Motor neuron (in vitro differentiated cells): Measurements from ENCODE around the gene DDC. TPM values are rescaled to one million over a fixed set of nuclear protein-coding genes. Genes with fewer than 3 reads are reported as not detected.
"Not testable (repeated sequence)": the region's sequence is repeated elsewhere in the genome, so short reads cannot be mapped to it uniquely, and the experiment has no call there.

ENCODE experiments used
- ATAC-seq, 8 experiments: fragments of 200-7000 bp; cut with Tn5 transposase; replicated peaks in 6 of 8; 2 replicates each; pipeline ENCODE4 v1.8.0; 2021; ENCODE audit warnings: mild to moderate bottlenecking in 8 of 8, moderate library complexity in 8 of 8
- H3K27ac ChIP-seq, 2 donors: fragments of 250-450 bp; sonication (Bioruptor Pico); 2 replicates each; pipeline ENCODE4 v1.9.0; 2021; ENCODE audit warnings: antibody characterized with exemption in 2 of 2, mild to moderate bottlenecking in 2 of 2, moderate library complexity in 1 of 2
- H3K4me1 ChIP-seq, 2 donors: fragments of 250-450 bp; sonication (Bioruptor Pico); replicated peaks in 1 of 2; 2 replicates each; pipeline ENCODE4 v1.6.1; 2021; ENCODE audit warnings: antibody characterized with exemption in 2 of 2, mild to moderate bottlenecking in 2 of 2, moderate library complexity in 1 of 2
- H3K4me3 ChIP-seq, 5 donors: fragments of 250-450 bp; sonication (Bioruptor Pico); 2 replicates each; pipeline ENCODE4 v1.9.0; 2021; ENCODE audit warnings: antibody characterized with exemption in 5 of 5, mild to moderate bottlenecking in 5 of 5, moderate library complexity in 4 of 5
- WGBS, 10 experiments: fragments of 450-650 bp; shearing (Covaris generic); methylation state at CpG; one replicate each; pipeline ENCODE4 v1.0.0; 2022; 5-methylcytosine and 5-hydroxymethylcytosine counted together
- in situ Hi-C, 9 experiments: fragments of 400-800 bp; cut with MboI; loops; one replicate each; pipeline ENCODE4 v1.15.0; 2021; ENCODE audit warnings: low sequenced_read_pairs in 9 of 9, low pct_unique_long_range_greater_than_20kb in 2 of 9; ENCODE audit not compliant: unreplicated experiment in 9 of 9
- total RNA-seq, 8 experiments: library from RNA; unstranded; fragments of 300-600 nt; gene quantifications; 2 replicates each; pipeline versions ENCODE4 v1.2.3 to v1.2.4, GENCODE V29; 2022

DDC gene
- total RNA-seq, 8 experiments from 2014 or later = 3.2 to 8.2 (median 4.0) TPM; not detected in 3

GRCh38 chr7:50558294-50559053 lies 6.7 kb downstream of the DDC start:
- H3K4me3 ChIP-seq = no peak overlapping the region
- peaks cover 12 to 45% of the 10 kb centered on the region in 2 donors for H3K4me1 ChIP-seq
- 0 to 86% (median 19%) methylated on average over 1 to 3 of the region's 5 CpGs; no CpG with 5 or more reads in 7 of the 10 experiments for WGBS, 10 experiments
- in situ Hi-C loops = no loop called here
- no peak overlapping the region for H3K27ac ChIP-seq
- peak in 2 of 8 experiments; percentile 30 to 77 for ATAC-seq

GRCh38 chr7:50557099-50557498 lies 8.1 kb downstream of the DDC start:
- no peak for ATAC-seq
- H3K4me1 ChIP-seq = peaks cover 12 to 54% of the 10 kb centered on the region in 2 donors
- no peak overlapping the region for H3K4me3 ChIP-seq
- no peak overlapping the region for H3K27ac ChIP-seq
- WGBS, 10 experiments = 0 to 94% (median 79%) methylated on average over 1 to 2 of the region's 2 CpGs; no CpG with 5 or more reads in 2 of the 10 experiments
- in situ Hi-C loops = no loop called here

GRCh38 chr7:50556247-50556991 lies 8.8 kb downstream of the DDC start:
- in situ Hi-C loops = no loop called here
- no peak for ATAC-seq
- Histone ChIP-seq H3K27ac (no peak overlapping the region), H3K4me3 (no peak overlapping the region), H3K4me1 (peaks cover 17 to 49% of the 10 kb centered on the region in 2 donors)
- 0 to 67% (median 36%) methylated on average over 2 to 8 of the region's 8 CpGs; no CpG with 5 or more reads in 1 of the 10 experiments for WGBS, 10 experiments

DNA sequence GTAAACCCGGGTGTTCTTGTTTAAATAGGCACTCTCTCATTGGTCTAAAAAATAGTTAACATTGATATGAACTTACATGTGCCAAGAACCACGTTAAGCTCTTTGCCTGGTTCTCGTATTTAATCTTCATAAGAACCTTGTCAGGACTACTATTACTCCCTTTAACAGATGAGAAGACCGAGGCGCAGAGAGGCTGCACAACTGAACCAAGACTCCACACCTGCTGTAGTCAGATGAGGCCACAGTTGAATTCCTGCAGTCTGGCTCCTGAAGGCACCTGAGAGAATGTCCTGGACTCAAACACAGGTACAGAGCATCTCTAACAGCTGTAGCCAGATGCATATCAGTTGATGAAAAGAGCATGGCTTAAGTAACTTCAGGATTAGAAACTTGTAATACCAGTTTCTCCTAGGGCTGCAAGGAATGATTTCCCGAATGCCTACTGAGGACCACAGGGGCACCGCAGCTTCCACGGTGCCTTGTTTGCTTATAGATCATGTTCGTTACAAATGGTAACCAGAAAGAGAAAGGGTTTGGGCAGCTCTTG lies 9.5 kb downstream of the DDC start:
- WGBS, 10 experiments = 10 to 99% (median 83%) methylated on average over 1 to 8 of the region's 9 CpGs; no CpG with 5 or more reads in 2 of the 10 experiments
- Histone ChIP-seq H3K27ac (no peak overlapping the region), H3K4me1 (peaks cover 16 to 43% of the 10 kb centered on the region in 2 donors), H3K4me3 (no peak overlapping the region)
- in situ Hi-C loops = no loop called here
- no peak for ATAC-seq

- H3K4me1 ChIP-seq = peaks cover 15 to 38% of the 10 kb centered on the region in 2 donors
- in situ Hi-C loops = no loop called here
- 30 to 100% (median 90%) methylated on average over 1 to 7 of the region's 14 CpGs; no CpG with 5 or more reads in 1 of the 10 experiments for WGBS, 10 experiments
- no peak overlapping the region for H3K27ac ChIP-seq
- no peak overlapping the region for H3K4me3 ChIP-seq
- no peak for ATAC-seq
Observed at GRCh38 chr7:50554431-50555322, 10.5 kb downstream of the DDC start.

DNA sequence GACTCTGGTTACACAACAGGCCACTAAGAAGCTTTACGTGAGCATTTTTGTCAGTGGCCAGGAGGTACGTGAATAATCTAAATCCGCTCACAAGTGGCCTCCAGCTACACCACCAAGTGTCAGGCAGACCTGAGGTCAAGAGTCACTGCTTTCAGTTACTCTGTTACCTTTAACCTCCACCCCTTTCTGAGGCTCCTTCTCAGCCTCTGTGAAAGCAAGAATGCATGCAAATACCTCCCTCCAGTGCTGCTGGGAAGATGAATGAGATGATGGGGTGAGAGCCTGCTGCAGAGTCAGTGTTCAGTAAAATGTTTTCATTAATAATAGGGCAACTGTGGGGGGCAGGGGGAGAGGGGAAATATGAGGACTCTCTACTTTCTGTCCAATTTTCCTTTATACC lies 11.2 kb downstream of the DDC start:
- no peak overlapping the region for H3K4me3 ChIP-seq
- in situ Hi-C loops = no loop called here
- 0 to 100% (median 39%) methylated on average over 1 to 3 of the region's 3 CpGs; no CpG with 5 or more reads in 3 of the 10 experiments for WGBS, 10 experiments
- H3K4me1 ChIP-seq = peaks cover 15 to 37% of the 10 kb centered on the region in 2 donors
- no peak overlapping the region for H3K27ac ChIP-seq
- ATAC-seq = no peak

DNA sequence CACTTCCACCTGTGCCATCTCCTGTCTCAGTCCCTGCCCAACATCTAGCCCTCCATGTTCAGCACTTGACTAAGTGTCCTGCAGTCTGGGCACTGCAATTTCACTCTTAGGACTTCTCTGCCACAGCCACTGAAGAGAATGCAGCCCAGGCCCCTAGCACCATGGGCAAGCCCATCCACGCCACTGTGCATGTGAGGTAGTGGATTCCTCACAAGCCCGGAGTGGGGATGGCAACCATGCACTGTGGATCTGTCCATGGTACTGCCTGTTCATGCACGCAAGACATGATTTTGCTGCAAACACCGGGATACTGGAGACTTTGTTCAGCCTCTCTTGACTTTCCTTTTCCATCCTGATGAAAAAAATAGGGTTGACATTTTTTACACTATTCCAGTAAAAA lies 12.3 kb downstream of the DDC start:
- H3K4me3 ChIP-seq = no peak overlapping the region
- peaks cover 15 to 29% of the 10 kb centered on the region in 2 donors for H3K4me1 ChIP-seq
- peak in 5 of 8 experiments; percentile 21 to 52 (median 44) for ATAC-seq
- WGBS, 10 experiments = 0 to 86% (median 60%) methylated on average over 1 to 4 of the region's 4 CpGs; no CpG with 5 or more reads in 1 of the 10 experiments
- in situ Hi-C loops = no loop called here
- H3K27ac ChIP-seq = peak overlapping the region in 1 of 2 donors; percentile 40

GRCh38 chr7:50552139-50552538 lies 13.1 kb downstream of the DDC start:
- Histone ChIP-seq H3K4me3 (no peak overlapping the region), H3K4me1 (peaks cover 15 to 25% of the 10 kb centered on the region in 2 donors), H3K27ac (no peak overlapping the region)
- in situ Hi-C loops = no loop called here
- peak in 6 of 8 experiments; percentile 45 to 98 (median 88) for ATAC-seq
- WGBS, 10 experiments = 14 to 81% (median 60%) methylated on average over 1 to 3 of the region's 4 CpGs; no CpG with 5 or more reads in 1 of the 10 experiments

GRCh38 chr7:50545613-50546012 lies 19.6 kb downstream of the DDC start:
- H3K27ac ChIP-seq, in situ Hi-C loops, ATAC-seq, H3K4me3 ChIP-seq, H3K4me1 ChIP-seq: not testable (repeated sequence)
- WGBS, 10 experiments = 0 to 100% (median 92%) methylated on average over 1 to 3 of the region's 4 CpGs; no CpG with 5 or more reads in 1 of the 10 experiments

GRCh38 chr7:50544992-50545391 lies 20.2 kb downstream of the DDC start:
- ATAC-seq = peak in 1 of 8 experiments; percentile 78
- Histone ChIP-seq H3K4me1 (peaks cover 0 to 10% of the 10 kb centered on the region in 2 donors), H3K4me3 (no peak overlapping the region), H3K27ac (no peak overlapping the region)
- in situ Hi-C loops = no loop called here
- WGBS, 10 experiments = 0 to 83% (median 62%) methylated on average over 1 to 6 of the region's 6 CpGs; no CpG with 5 or more reads in 1 of the 10 experiments

DNA sequence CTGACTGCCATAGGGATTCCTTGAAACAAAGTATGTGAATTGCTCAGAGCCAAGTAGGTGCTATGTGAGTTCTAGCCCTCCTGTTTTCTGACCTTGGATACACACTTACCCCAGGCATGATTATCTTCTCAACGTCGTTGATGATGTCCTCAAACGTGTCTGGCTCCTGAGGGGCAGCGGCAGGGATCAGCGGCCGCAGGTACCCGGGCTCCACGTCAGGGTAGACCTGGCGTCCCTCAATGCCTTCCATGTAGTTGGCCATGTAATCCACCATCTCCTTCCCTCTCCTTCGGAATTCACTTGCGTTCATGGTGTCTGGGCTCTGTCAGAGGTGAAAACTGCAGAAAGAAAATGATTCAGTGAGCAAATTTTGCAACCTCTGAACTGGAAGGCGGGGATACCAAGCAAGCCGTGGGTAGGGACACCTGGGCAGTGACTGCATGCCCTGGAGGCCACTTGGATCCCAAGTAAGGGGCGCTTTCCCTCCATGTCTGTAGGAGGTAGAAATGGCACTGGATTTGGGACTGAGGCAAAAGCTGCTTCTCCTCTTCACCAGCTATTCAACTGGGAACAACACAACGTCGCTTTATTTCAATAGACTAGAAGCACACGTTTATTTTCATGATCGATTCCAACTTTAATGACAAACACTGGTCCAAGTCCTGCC lies 21.3 kb downstream of the DDC start:
- no peak for ATAC-seq
- in situ Hi-C loops = no loop called here
- whole genome bisulfite sequencing, 10 experiments = 31 to 98% (median 84%) methylated on average over 1 to 14 of the region's 18 CpGs; no CpG with 5 or more reads in 2 of the 10 experiments
- Histone ChIP-seq H3K4me1 (peaks cover 0 to 10% of the 10 kb centered on the region in 2 donors), H3K27ac (no peak overlapping the region), H3K4me3 (no peak overlapping the region)

DNA sequence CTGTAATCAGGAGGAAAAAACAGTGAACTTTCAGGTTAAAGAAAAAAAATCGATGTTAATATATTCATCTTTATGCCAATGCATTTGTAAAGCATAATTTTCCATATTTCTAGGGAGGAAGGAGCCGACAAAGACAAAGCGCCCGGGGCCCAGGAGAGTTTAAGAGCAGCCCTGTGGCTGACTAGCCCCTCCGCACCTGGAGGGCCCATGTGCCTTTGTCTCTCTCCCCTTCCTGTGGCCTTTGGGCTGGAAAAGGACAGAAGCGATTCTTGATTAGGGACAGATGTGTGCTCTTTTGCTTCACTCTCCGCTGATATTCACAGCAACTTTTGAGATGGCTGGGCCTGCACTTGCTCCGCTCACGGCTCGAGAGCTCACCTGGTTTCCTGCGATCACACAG lies 23.1 kb downstream of the DDC start:
- peak in 2 of 8 experiments; percentile 23 to 27 for ATAC-seq
- in situ Hi-C loops = no loop called here
- Histone ChIP-seq H3K27ac (no peak overlapping the region), H3K4me1 (peaks cover 0 to 10% of the 10 kb centered on the region in 2 donors), H3K4me3 (no peak overlapping the region)
- 0 to 83% (median 76%) methylated on average over 1 to 7 of the region's 11 CpGs; no CpG with 5 or more reads in 2 of the 10 experiments for WGBS, 10 experiments
